IPS-18c (cell line): Measurements from ENCODE around the gene MRS2.
A peak's percentile ranks its signal among the peaks of the same experiment; 100 is the strongest.
"Not testable (repeated sequence)": the region's sequence is repeated elsewhere in the genome, so short reads cannot be mapped to it uniquely, and the experiment has no call there.

Source experiments
- H3K4me3 ChIP-seq: 2 replicates; pipeline ENCODE4 v1.7.0; 2013; ENCODE audit warnings: low read depth, mild to moderate bottlenecking, low read length, moderate library complexity; ENCODE audit not compliant: insufficient read depth
- H3K9me3 ChIP-seq: one replicate; pipeline ENCODE4 v1.6.1; 2013; ENCODE audit warnings: mild to moderate bottlenecking, low read length, moderate library complexity; ENCODE audit not compliant: control insufficient read depth, insufficient read depth

The MRS2 gene

GRCh38 chr6:24382891-24383494, 19.7 kb upstream of the MRS2 start:
- H3K4me3 ChIP-seq, H3K9me3 ChIP-seq: not testable (repeated sequence)

- not testable (repeated sequence) for H3K4me3 ChIP-seq, H3K9me3 ChIP-seq
These were observed 18.2 kb upstream of the MRS2 start for GRCh38 chr6:24384369-24385130.

GRCh38 chr6:24385536-24386269, 17.0 kb upstream of the MRS2 start:
- Histone ChIP-seq H3K9me3 (no peaks in the 10 kb centered on the region), H3K4me3 (no peak overlapping the region)

GRCh38 chr6:24387818-24388217, 14.9 kb upstream of the MRS2 start:
- Histone ChIP-seq H3K4me3 (no peak overlapping the region), H3K9me3 (no peaks in the 10 kb centered on the region)

- Histone ChIP-seq H3K4me3 (no peak overlapping the region), H3K9me3 (peaks cover 2% of the 10 kb centered on the region)
These were observed 11.5 kb upstream of the MRS2 start for GRCh38 chr6:24391208-24391607.

GRCh38 chr6:24391756-24392405, 10.9 kb upstream of the MRS2 start:
- H3K9me3 ChIP-seq = peaks cover 2% of the 10 kb centered on the region
- no peak overlapping the region for H3K4me3 ChIP-seq

GRCh38 chr6:24394061-24394779, 8.5 kb upstream of the MRS2 start:
- Histone ChIP-seq H3K4me3 (no peak overlapping the region), H3K9me3 (peaks cover 2% of the 10 kb centered on the region)

GRCh38 chr6:24394780-24395437, 7.8 kb upstream of the MRS2 start:
- Histone ChIP-seq H3K9me3 (peaks cover 2% of the 10 kb centered on the region), H3K4me3 (no peak overlapping the region)

GRCh38 chr6:24396824-24397223, 5.9 kb upstream of the MRS2 start:
- Histone ChIP-seq H3K4me3 (no peak overlapping the region), H3K9me3 (peaks cover 2% of the 10 kb centered on the region)

- no peak overlapping the region for H3K4me3 ChIP-seq
- peaks cover 2% of the 10 kb centered on the region for H3K9me3 ChIP-seq
These were observed 5.1 kb upstream of the MRS2 start for GRCh38 chr6:24397631-24398030.

- not testable (repeated sequence) for H3K9me3 ChIP-seq, H3K4me3 ChIP-seq
These were observed 2.4 kb upstream of the MRS2 start for GRCh38 chr6:24400045-24401039.

GRCh38 chr6:24401458-24401857, 1.3 kb upstream of the MRS2 start:
- no peaks in the 10 kb centered on the region for H3K9me3 ChIP-seq

GRCh38 chr6:24403501-24403824, 727 bp downstream of the MRS2 start:
- Histone ChIP-seq H3K4me3 (peak overlapping the region; percentile 92), H3K9me3 (no peaks in the 10 kb centered on the region)

More at GRCh38 chr6:24401458-24401857, 1.3 kb upstream of the MRS2 start:
- no peak overlapping the region for H3K4me3 ChIP-seq

GRCh38 chr6:24405262-24405661, 2.5 kb downstream of the MRS2 start:
- Histone ChIP-seq H3K4me3 (peak overlapping the region; percentile 25; the same call in 1 of the 2 replicates), H3K9me3 (no peaks in the 10 kb centered on the region)

- H3K9me3 ChIP-seq = no peaks in the 10 kb centered on the region
- H3K4me3 ChIP-seq = no peak overlapping the region
These were observed 6.1 kb downstream of the MRS2 start for GRCh38 chr6:24408719-24409410.
